IgD-negative memory B cell (primary cell): Measurements from ENCODE around the gene NUDCD3. TPM values are rescaled to one million over a fixed set of nuclear protein-coding genes. Genes with fewer than 3 reads are reported as not detected.
"Not testable (repeated sequence)": the region's sequence is repeated elsewhere in the genome, so short reads cannot be mapped to it uniquely, and the experiment has no call there.

Source experiments
- H3K27ac Mint-ChIP-seq, 3 donors: one replicate each; pipeline ENCODE4 v1.8.0; 2020 to 2022; ENCODE audit warnings: mild to moderate bottlenecking in 3 of 3, mixed read lengths in 3 of 3, moderate library complexity in 1 of 3
- H3K27me3 Mint-ChIP-seq: one replicate; pipeline ENCODE4 v1.8.0; 2021; ENCODE audit warnings: mixed read lengths
- H3K36me3 Mint-ChIP-seq: one replicate; pipeline ENCODE4 v1.8.0; 2020; ENCODE audit warnings: mild to moderate bottlenecking, mixed read lengths
- H3K4me1 Mint-ChIP-seq, 3 donors: one replicate each; pipeline ENCODE4 v1.8.0; 2020 to 2022; ENCODE audit warnings: mixed read lengths in 3 of 3, mild to moderate bottlenecking in 1 of 3
- H3K4me3 Mint-ChIP-seq, 4 donors: one replicate each; pipeline ENCODE4 v1.8.0; 2020 to 2022; ENCODE audit warnings: mild to moderate bottlenecking in 4 of 4, mixed read lengths in 4 of 4, moderate library complexity in 3 of 4
- H3K9me3 Mint-ChIP-seq, 3 donors: one replicate each; pipeline ENCODE4 v1.8.0; 2020 to 2021; ENCODE audit warnings: mixed read lengths in 3 of 3, mild to moderate bottlenecking in 1 of 3
- polyA plus RNA-seq: library from polyadenylated mRNA; unstranded; fragments of 300-500 nt; fragmentation: Illumina TruSeq; gene quantifications from one replicate; pipeline ENCODE4 v1.2.3, GENCODE V29; 2021

Gene NUDCD3
- polyA plus RNA-seq, 1 donor from 2014 or later, result 57.4 TPM

DNA sequence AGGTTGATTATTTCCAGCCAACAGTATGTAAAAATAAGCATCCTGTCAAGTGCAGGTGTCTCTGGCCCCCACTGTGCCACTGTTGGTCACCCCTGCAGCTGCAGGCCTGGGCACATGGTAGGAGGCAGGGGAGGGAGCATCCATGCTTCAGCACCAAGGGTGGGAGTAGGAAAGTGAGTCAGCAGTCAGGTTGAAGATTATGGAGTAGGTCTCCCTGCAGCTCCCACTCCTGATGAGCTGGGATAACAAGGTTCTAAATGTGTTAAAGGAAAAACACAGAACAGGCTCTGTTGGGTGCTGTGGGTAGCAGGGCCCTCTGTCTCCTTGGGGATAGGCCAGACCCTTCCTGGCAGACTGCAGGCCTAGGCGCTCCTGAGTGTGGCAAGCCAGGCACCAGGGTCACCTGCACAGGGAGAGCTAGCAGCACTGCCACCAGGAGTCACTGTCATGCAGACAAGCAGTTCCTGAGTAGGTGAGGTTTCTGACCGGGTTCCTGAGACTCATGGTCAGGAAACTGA lies 59.3 kb downstream of the NUDCD3 start:
- H3K27me3 Mint-ChIP-seq, result no peaks in the 10 kb centered on the region
- no peak overlapping the region for H3K4me3 Mint-ChIP-seq
- peak overlapping the region in 1 of 3 donors; percentile 90 for H3K27ac Mint-ChIP-seq
- H3K4me1 Mint-ChIP-seq, result peaks cover 11 to 32% (median 25%) of the 10 kb centered on the region in 3 donors
- no peaks in the 10 kb centered on the region for H3K36me3 Mint-ChIP-seq
- H3K9me3 Mint-ChIP-seq, result no peaks in the 10 kb centered on the region

DNA sequence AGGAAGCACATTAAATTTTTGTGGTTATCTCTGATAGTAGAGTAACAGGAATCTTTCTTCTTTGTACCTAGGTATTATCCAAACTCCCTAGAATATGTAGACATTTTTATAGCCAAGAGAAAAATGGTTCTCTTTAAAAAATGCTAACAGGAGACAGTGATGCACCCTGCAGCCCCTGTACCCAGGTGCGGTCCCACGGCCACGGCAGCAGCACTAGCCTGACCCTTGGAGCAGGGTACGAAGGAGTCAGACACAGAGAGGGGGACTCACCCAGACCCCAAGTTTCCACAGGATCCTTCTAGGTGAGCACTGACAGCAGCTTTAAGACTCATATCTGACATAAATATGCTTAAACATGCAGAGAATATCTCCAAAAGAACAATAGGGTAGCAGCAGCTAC lies 60.4 kb downstream of the NUDCD3 start:
- H3K27ac Mint-ChIP-seq, result peak overlapping the region in 1 of 3 donors; percentile 94
- no peaks in the 10 kb centered on the region for H3K27me3 Mint-ChIP-seq
- no peaks in the 10 kb centered on the region for H3K9me3 Mint-ChIP-seq
- no peaks in the 10 kb centered on the region for H3K36me3 Mint-ChIP-seq
- H3K4me3 Mint-ChIP-seq, result no peak overlapping the region
- peaks cover 11 to 27% (median 25%) of the 10 kb centered on the region in 3 donors for H3K4me1 Mint-ChIP-seq

DNA sequence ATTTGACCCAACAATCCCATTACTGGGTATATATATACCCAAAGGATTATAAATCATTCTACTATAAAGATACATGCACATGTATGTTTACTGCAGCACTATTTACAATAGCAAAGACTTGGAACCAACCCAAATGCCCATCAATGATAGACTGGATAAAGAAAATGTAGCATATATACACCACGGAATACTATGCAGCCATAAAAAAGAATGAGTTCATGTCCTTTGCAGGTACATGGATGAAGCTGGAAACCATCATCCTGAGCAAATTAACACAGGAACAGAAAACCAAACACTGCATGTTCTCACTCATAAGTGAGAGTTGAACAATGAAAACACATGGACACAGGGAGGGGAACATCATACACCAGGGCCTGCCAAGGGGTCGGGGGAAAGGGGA lies 65.7 kb downstream of the NUDCD3 start:
- H3K4me3 Mint-ChIP-seq, H3K9me3 Mint-ChIP-seq, H3K27ac Mint-ChIP-seq, H3K27me3 Mint-ChIP-seq: not testable (repeated sequence)
- peaks cover 15% of the 10 kb centered on the region for H3K36me3 Mint-ChIP-seq
- H3K4me1 Mint-ChIP-seq, result peaks cover 15 to 38% (median 18%) of the 10 kb centered on the region in 3 donors

DNA sequence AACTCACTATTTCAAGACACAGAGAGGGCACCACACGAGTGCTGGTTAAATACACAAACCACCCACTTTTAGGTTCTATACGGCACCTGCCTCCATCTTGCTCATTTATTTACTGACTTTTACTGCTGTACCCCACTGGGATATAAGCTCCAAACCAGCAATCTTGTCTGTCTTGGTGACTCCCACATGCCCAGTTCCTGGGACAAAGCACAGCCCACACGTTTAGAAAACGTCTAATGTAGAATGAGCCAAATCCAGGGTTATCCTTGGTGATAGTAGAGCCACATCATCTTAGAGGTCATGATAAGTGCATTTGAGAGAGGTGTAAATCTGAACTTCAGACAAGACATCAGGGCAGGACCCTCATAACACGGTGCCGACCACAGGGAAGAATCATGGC lies 73.5 kb downstream of the NUDCD3 start:
- peaks cover 8% of the 10 kb centered on the region for H3K36me3 Mint-ChIP-seq
- H3K4me3 Mint-ChIP-seq, result no peak overlapping the region
- H3K9me3 Mint-ChIP-seq, result peaks cover 0 to under 1% (median 0%) of the 10 kb centered on the region in 3 donors

DNA sequence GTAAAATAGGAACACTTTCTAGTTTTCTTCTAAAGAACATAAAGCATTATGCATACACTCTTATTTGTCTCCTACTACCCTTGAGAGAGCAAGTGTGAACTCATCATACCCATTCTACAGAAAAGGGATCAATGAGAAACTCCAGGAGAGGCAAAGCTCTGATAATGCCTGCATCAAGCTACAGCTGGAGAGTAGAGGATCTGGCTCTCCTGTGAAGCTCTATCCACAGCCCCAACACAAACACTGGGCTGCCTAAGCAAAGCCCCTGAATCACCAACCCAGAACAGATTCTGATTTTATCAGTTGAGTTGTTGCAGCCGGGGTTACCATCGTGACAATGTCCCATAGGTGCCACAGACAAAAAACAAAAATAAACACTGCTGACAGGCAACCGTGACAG lies 74.9 kb downstream of the NUDCD3 start:
- peaks cover 0 to 9% (median 0%) of the 10 kb centered on the region in 3 donors for H3K9me3 Mint-ChIP-seq
- H3K27ac Mint-ChIP-seq, result peak overlapping the region in 1 of 3 donors; percentile 46
- H3K4me3 Mint-ChIP-seq, result no peak overlapping the region
- H3K27me3 Mint-ChIP-seq, result no peaks in the 10 kb centered on the region
- H3K4me1 Mint-ChIP-seq, result peaks cover 11 to 20% (median 15%) of the 10 kb centered on the region in 3 donors
- peaks cover 8% of the 10 kb centered on the region for H3K36me3 Mint-ChIP-seq

More for the DNA sequence above, 73.5 kb downstream of the NUDCD3 start:
- Mint-ChIP-seq H3K4me1 (peaks cover 18 to 23% (median 23%) of the 10 kb centered on the region in 3 donors), H3K27me3 (no peaks in the 10 kb centered on the region), H3K27ac (peak overlapping the region in 1 of 3 donors; percentile 76)

DNA sequence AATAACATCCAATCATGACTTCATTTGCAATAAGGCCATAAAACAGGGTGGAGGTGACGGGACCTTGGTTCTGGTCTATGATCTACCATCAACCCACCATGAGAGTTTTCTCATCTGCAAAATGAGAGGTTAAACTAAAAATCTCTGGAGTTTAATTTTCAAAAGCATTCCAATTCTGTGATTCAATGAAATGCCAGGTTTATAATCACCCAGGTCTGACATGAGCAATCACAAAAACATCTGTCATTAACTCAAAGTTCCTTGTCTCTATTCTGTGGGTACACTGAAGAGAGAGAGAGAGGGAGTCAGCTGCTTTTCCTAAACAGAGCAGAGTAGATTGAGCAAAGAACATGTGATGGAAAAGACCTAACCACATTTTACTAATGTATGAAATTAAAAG lies 75.4 kb downstream of the NUDCD3 start:
- Mint-ChIP-seq H3K27ac (no peak overlapping the region), H3K36me3 (peaks cover 8% of the 10 kb centered on the region)

DNA sequence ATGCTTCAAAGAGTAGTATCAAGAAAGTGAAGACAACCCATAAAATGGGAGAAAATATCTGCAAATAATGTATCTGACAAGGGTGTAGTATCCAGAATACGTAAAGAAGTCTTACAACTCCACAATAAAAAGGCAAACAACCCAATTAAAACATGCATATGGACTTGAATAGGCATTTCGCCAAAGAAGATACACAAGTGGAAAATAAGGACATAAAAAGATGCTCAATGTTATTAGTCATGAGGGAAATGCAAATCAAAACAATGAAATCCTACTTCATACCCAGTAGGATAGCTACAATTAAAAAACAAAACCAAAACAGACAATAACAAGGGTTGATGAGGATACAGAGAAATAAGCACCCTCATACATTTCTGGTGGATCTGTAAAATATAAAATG lies 79.2 kb downstream of the NUDCD3 start:
- peaks cover 8% of the 10 kb centered on the region for H3K36me3 Mint-ChIP-seq
- peaks cover 9 to 17% (median 10%) of the 10 kb centered on the region in 3 donors for H3K4me1 Mint-ChIP-seq
- H3K9me3 Mint-ChIP-seq, result peaks cover 0 to 9% (median 0%) of the 10 kb centered on the region in 3 donors
- H3K27ac Mint-ChIP-seq, result no peak overlapping the region
- no peak overlapping the region for H3K4me3 Mint-ChIP-seq
- no peaks in the 10 kb centered on the region for H3K27me3 Mint-ChIP-seq

More for the DNA sequence above, 75.4 kb downstream of the NUDCD3 start:
- H3K4me3 Mint-ChIP-seq, result no peak overlapping the region
- no peaks in the 10 kb centered on the region for H3K27me3 Mint-ChIP-seq
- peaks cover 0 to 9% (median 0%) of the 10 kb centered on the region in 3 donors for H3K9me3 Mint-ChIP-seq
- peaks cover 7 to 15% (median 12%) of the 10 kb centered on the region in 3 donors for H3K4me1 Mint-ChIP-seq

DNA sequence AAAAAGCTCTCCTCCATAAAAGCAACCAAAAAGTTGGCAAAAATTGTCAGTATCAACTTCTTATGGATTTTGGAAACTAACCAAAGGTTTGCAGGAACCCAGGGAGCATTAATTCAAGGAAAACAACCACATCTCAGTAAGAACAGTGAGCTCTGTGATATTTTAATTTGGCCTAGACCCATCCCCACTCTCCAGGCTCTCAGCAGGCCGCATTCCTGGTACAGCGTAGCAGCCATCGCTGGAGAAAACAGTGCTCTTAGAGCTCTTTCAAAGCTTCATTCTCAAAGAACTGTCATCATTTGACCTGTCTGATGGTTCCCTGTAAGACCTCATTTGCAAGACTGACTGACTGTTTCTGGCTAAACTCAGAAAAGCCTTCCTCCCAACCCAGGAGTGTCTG lies 81.9 kb downstream of the NUDCD3 start:
- H3K4me3 Mint-ChIP-seq, result no peak overlapping the region
- H3K27ac Mint-ChIP-seq, result no peak overlapping the region
- peaks cover 10% of the 10 kb centered on the region for H3K36me3 Mint-ChIP-seq
- H3K27me3 Mint-ChIP-seq, result no peaks in the 10 kb centered on the region
- H3K4me1 Mint-ChIP-seq, result peaks cover 4 to 13% (median 6%) of the 10 kb centered on the region in 3 donors
- H3K9me3 Mint-ChIP-seq, result peaks cover 0 to 9% (median 0%) of the 10 kb centered on the region in 3 donors

DNA sequence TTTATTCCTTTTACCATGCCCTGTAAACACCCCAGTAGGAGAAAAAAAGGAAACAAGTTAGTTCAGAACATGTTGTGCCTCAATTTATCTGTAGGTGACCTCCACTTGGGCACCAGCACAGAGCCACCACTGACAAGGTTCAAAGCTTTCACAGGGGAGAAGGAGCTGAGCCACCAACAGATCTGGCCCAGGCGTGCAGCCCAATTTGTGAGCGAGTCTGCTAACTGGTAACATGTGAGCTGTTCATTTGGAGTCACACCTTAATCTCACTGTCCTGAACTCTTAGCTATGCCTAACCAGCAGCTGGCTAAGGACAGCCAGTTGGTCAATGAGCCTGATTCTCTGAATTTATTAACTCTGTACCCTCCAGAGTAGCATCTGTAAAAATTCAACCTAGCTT lies 86.7 kb downstream of the NUDCD3 start:
- Mint-ChIP-seq H3K27ac (no peak overlapping the region), H3K9me3 (no peaks in the 10 kb centered on the region), H3K36me3 (peaks cover 4% of the 10 kb centered on the region), H3K27me3 (no peaks in the 10 kb centered on the region), H3K4me3 (no peak overlapping the region), H3K4me1 (peaks cover 0 to 2% (median 1%) of the 10 kb centered on the region in 3 donors)

DNA sequence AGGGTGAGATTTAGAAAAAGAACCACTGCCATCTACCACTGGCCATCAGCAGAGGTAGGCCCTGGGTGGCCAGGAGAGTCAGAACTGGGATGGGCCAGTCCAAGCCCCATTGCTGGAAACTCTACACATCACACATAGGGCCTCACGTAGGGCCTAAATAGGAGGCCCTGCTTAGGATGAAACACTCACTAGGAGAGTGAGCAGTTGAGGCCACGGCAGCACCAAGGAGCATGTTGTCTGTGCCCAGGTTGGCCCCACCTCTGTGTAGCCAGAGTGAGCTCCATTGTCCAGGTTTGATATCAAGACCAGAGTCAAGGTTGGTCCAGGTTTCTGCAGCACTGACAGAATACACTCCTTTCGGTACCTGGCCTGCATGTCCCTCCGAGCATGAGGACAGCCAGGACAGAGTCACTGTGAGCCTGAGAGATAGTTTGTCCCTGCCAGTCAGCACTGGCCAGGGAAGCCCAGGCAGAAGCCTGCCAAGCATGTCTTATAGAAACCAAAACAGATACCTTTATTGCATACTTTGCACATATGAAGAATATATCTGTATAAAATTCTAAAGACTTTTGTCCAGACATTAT lies 87.2 kb downstream of the NUDCD3 start:
- Mint-ChIP-seq H3K36me3 (peaks cover 4% of the 10 kb centered on the region), H3K27ac (peak overlapping the region in 1 of 3 donors; percentile 67)

DNA sequence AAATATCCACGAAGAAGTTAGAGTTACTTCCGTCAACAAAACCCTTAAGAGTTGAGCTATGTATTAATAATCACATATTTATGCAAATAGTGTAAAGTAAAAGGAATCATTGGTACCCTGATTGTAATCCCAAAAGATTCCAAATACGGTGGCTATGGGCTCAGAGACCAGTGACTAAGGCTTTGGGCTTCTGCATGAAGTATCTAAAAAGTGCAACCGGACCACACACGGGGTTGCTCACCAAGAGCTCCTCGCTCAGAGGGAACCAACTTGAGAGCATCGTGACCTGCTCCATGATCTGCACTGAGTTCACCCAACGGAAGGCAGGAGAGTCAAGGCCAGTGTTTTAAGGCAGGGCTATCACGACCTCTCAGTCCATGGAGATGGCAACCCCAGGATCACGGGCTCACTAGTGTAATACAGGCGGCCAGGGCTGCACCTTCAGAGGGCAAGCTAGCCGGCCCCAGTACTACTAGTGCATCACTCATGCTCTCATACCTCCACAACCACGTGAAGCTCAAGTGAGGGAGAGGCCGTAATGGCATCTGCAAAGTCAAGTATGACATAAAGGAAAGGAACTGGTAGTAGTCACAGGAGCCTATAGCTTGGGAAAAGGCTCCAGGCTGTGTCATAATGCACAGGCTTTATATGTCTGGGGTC lies 87.9 kb downstream of the NUDCD3 start:
- Mint-ChIP-seq H3K9me3 (no peaks in the 10 kb centered on the region), H3K27me3 (no peaks in the 10 kb centered on the region), H3K36me3 (peaks cover 4% of the 10 kb centered on the region), H3K27ac (peak overlapping the region in 1 of 3 donors; percentile 67), H3K4me3 (no peak overlapping the region), H3K4me1 (peaks cover 0 to 2% (median 1%) of the 10 kb centered on the region in 3 donors)

More for the DNA sequence above, 87.2 kb downstream of the NUDCD3 start:
- Mint-ChIP-seq H3K4me1 (peaks cover 0 to 2% (median 1%) of the 10 kb centered on the region in 3 donors), H3K9me3 (no peaks in the 10 kb centered on the region), H3K4me3 (no peak overlapping the region), H3K27me3 (no peaks in the 10 kb centered on the region)

DNA sequence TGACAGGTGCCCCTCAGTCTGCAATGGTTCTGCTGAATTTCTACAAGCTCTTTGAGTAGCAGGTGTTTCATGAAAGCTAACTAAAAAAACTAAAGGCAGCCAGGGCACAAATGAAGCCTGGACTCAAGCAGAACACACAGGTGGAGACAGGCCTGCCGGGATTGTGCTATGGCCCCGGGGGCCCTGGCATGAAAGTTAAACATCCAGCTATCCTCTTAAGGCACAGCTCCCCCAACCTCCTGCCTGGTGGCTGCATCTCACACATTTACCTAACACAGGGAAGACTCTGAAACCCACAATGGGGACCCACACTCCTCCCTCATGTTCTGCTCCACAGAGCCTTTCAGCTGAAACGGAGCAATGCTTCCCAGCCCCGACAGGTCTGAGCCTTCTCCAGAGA lies 88.8 kb downstream of the NUDCD3 start:
- no peaks in the 10 kb centered on the region for H3K27me3 Mint-ChIP-seq
- H3K4me1 Mint-ChIP-seq, result peaks cover 0 to 3% (median 2%) of the 10 kb centered on the region in 3 donors
- H3K27ac Mint-ChIP-seq, result no peak overlapping the region
- H3K9me3 Mint-ChIP-seq, result no peaks in the 10 kb centered on the region
- no peak overlapping the region for H3K4me3 Mint-ChIP-seq
- peaks cover 5% of the 10 kb centered on the region for H3K36me3 Mint-ChIP-seq

DNA sequence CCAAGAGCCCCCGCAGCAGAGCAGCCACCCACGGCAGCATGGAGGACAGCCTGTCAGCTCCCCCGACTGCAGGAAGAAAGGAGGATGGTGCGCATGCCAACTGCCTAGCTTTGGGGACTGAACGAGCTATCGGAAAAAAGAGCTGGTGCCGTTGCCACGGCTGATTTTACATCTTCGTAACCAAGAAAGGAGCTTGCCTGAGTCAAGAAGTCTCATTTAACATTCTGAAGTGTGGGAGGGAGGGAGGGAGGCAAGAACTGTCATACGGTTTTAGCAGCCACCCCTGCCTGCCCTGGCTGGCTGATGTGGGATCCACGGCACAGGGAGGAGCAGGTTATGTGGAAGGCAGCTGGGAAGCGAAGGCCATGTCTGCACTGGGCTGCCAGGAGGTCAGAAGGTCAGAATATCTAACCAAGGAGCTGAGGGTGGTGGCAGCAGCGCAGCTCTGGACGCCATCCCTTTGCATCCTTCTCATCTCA lies 90.4 kb downstream of the NUDCD3 start:
- no peak overlapping the region for H3K4me3 Mint-ChIP-seq
- H3K27ac Mint-ChIP-seq, result peak overlapping the region in 1 of 3 donors; percentile 74
- peaks cover 5% of the 10 kb centered on the region for H3K36me3 Mint-ChIP-seq
- H3K9me3 Mint-ChIP-seq, result no peaks in the 10 kb centered on the region
- peaks cover 0 to 2% (median 1%) of the 10 kb centered on the region in 3 donors for H3K4me1 Mint-ChIP-seq
- H3K27me3 Mint-ChIP-seq, result no peaks in the 10 kb centered on the region

DNA sequence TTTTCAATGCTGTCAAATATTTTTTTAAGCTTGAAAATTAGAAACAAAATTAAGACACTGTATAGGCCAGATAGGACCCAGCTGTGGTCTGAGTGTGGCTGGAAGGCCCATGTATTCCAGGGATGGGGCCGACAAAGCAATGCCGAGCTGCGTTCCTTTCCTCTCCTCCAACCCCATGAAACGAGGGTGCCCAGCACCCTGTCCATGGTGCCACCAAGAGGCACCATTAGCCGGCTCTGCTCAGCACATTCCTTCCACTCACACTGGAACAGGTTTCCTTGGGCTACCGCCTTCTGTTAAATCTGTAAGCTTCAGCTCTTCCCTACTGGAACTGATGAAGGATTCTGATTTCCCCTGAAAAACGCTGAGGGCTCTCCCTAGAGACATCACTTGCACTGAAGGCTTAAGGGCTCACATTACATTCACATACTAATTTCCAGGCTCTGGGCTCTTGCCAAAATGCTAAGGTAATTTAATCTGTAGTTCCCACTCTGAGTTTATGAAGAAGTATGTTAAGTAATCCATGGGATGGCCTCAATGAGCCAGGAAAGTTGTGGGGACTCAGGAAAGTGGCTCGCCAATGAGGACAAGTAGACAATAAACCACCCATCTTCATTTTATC lies 91.4 kb downstream of the NUDCD3 start:
- Mint-ChIP-seq H3K4me1 (peaks cover 0 to 2% (median 1%) of the 10 kb centered on the region in 3 donors), H3K9me3 (no peaks in the 10 kb centered on the region), H3K27ac (peak overlapping the region in 1 of 3 donors; percentile 6), H3K4me3 (no peak overlapping the region), H3K27me3 (no peaks in the 10 kb centered on the region), H3K36me3 (peaks cover 5% of the 10 kb centered on the region)

DNA sequence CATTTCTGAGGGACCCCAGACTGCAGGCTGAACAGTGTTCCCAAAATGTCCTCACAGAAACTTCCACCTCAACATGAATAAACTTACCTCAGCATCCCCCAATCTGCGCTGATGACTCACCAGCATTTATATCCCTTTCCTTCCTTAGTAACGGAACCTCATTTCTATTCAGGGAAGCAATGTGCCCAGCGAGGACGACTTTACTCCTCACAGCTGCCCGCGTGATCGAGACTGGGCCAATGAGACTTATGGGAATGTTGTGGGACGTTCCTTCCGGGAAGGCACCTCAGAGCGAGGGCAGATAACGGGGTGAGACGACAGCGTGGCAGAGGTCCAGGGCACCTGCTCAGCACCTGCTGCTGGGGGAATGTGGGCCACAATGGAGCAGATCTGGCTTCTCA lies 91.9 kb downstream of the NUDCD3 start:
- Mint-ChIP-seq H3K27ac (peak overlapping the region in 1 of 3 donors; percentile 53), H3K4me3 (no peak overlapping the region), H3K9me3 (no peaks in the 10 kb centered on the region), H3K36me3 (peaks cover 4% of the 10 kb centered on the region), H3K4me1 (peaks cover 1 to 4% (median 2%) of the 10 kb centered on the region in 3 donors), H3K27me3 (no peaks in the 10 kb centered on the region)
